ENCODE data around the gene IMPDH2. TPM values are rescaled to one million over a fixed set of nuclear protein-coding genes. Genes with fewer than 3 reads are reported as not detected.

The IMPDH2 gene
- polyA plus RNA-seq (2012; ENCODE audit: low read depth, missing spikeins): 251 TPM

DNA sequence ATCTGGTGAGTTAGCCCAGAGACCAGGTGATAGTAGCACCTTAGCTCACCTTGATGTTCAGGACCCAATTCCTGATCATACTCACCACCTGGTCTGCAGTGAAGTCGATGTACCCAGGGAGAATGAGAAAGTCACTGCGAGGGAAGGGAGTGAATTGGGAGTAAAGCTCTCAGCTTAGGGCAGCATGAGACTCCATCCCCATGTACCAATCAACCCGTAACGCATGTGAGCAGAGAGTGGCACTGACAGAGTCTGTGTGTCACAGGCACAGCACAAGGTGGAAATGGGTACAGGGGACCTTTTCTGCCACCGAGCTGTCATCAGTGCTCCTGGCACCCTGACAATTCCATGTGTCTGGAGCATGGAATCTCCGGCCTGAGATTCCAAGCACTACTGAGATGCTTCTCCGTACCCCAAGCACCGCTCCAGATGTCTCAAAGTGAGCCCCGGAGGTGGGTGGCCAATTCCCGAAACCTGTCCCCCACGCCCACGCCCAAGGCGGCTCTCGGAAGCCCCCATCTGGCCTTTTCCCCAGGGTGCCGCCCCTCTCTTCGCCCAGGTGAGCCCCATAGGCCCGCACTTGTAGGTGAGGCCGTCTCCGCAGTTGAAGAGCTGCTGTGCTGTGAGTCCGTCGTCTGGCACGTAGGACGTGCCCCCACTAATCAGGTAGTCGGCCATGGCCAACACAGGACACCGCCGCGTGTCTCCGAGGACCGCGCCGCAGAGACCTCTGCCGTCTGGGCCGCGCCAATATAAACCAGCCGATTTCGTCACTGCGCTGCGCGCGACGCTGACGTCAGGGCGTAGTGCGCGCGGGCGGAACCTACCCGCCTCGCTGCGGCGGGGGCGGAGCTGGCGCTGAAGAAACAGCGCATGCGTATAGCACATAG lies at the start of gene IMPDH2:
IMPDH2 (minus strand) TSS at position 726 of the 890 bp plus-strand sequence; CDS start at position 678, 48 bp downstream.
- peak; percentile 100 for FAIRE-seq
- peak; percentile 70 for DNase-seq (ENCODE audit: insufficient read length, low spot score)
- peak; percentile 99 for TF ChIP-seq POLR2AphosphoS5 (IDR thresholded peaks at IDR 0.05; ENCODE audit: low read depth, low read length)
- TF ChIP-seq SPI1 (IDR thresholded peaks at IDR 0.05; ENCODE audit: low read depth, low read length): no peak; the same call in 1 of the 2 replicates
- peak; percentile 72; the same call in 1 of the 2 replicates for TF ChIP-seq TAF1 (IDR thresholded peaks at IDR 0.05; ENCODE audit: low read depth, low read length)
- TF ChIP-seq POU2F2 (IDR thresholded peaks at IDR 0.05; ENCODE audit: low read depth, low read length): peak; percentile 93
- TF ChIP-seq PAX5 (IDR thresholded peaks at IDR 0.05; ENCODE audit: insufficient read depth, low read length, severe bottlenecking): peak; percentile 74
- peak; percentile 99 for TF ChIP-seq POLR2A (IDR thresholded peaks at IDR 0.05; ENCODE audit: low read depth, low read length)

DNA sequence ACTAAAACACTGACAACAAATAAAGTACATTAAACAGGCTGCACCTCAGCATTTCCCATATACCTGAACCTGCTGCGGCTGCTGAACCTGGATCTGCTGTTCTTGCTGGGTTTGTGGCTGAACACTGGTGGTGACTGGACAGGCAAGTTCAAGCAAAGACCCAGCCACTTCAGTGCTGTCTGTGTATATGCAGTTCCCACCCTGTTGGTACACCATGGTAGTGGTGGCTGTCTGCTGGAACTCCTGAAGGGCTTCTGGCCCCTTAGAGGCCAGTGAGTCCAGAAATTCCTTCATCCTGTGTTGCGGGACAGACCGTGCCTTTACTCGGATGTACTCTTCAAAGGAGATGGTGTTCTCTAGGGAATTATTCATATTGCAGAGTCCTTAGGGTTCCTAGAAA lies 47.4 kb upstream of the IMPDH2 start:
- DNase-seq (ENCODE audit: insufficient read length, low spot score) (no peak), FAIRE-seq (no peak)
- no peak for TF ChIP-seq SPI1 (IDR thresholded peaks at IDR 0.05; ENCODE audit: low read depth, low read length)
- no peak for TF ChIP-seq POLR2A (IDR thresholded peaks at IDR 0.05; ENCODE audit: low read depth, low read length)
- no peak for TF ChIP-seq POLR2AphosphoS5 (IDR thresholded peaks at IDR 0.05; ENCODE audit: low read depth, low read length)
- TF ChIP-seq POU2F2 (IDR thresholded peaks at IDR 0.05; ENCODE audit: low read depth, low read length): no peak
- TF ChIP-seq TAF1 (IDR thresholded peaks at IDR 0.05; ENCODE audit: low read depth, low read length): no peak
- TF ChIP-seq PAX5 (IDR thresholded peaks at IDR 0.05; ENCODE audit: insufficient read depth, low read length, severe bottlenecking): no peak

DNA sequence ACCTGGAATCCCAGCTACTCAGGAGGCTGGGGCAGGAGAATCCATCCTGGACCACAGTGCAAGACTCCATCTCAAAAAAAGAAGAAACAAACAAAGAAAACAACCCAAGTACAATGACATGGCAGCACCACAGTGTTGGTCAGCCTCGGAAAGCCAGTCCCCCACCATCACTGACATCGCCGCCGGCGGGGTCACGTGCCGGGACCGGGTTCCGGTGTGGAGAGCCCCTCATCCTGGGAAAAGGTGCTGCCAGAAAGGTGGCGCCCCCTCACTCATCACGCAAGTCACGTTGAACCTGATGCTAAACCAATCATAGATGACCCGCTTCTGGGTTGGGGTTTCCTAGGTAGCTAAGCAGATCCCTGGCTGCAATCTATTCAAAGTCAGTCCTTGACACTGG lies 46.9 kb upstream of the IMPDH2 start:
- TF ChIP-seq PAX5 (IDR thresholded peaks at IDR 0.05; ENCODE audit: insufficient read depth, low read length, severe bottlenecking) (no peak), POU2F2 (IDR thresholded peaks at IDR 0.05; ENCODE audit: low read depth, low read length) (no peak), POLR2A (IDR thresholded peaks at IDR 0.05; ENCODE audit: low read depth, low read length) (no peak), POLR2AphosphoS5 (IDR thresholded peaks at IDR 0.05; ENCODE audit: low read depth, low read length) (no peak), SPI1 (IDR thresholded peaks at IDR 0.05; ENCODE audit: low read depth, low read length) (no peak), TAF1 (IDR thresholded peaks at IDR 0.05; ENCODE audit: low read depth, low read length) (no peak)
- DNase-seq (ENCODE audit: insufficient read length, low spot score) (no peak), FAIRE-seq (no peak)

DNA sequence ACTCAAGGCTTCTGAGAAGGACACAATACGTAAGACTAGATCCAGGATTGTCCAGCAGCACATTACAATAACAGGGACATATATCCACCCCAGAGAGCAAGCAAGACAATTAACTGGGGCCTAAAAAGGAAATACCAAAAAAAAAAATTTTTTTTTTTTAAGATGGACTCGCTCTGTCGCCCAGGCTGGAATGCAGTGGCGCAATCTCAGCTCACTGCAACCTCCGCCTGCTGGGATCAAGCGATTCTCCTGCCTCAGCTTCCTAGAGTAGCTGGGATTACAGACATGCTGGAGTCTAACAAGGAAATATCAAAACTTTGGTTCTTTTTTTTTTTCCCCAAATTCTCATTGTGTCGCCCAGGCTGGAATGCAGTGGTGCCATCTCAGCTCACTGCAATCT lies 28.8 kb upstream of the IMPDH2 start:
- FAIRE-seq: no peak

DNA sequence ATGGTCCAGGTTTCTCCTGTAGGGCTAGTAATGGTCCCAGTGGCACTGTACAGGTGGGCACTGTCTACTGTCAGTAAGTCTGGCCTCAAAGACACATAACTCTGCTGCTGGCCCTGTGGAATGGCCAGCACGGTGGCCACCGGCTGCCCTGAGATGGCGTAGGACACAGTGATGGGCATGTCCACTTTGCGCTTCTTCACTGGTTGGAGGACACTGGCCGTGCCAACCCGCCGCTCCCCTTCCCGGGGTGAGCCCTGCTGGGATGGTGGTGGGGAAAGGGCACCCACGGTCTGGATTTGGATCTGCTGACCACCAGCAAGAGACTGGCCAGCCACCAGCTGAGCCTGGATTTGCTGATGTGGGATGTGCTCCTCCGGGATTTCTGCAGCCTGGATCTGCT lies 28.1 kb upstream of the IMPDH2 start:
- FAIRE-seq: no peak
- DNase-seq (ENCODE audit: insufficient read length, low spot score): no peak
- TF ChIP-seq TAF1 (IDR thresholded peaks at IDR 0.05; ENCODE audit: low read depth, low read length) (no peak), POLR2A (IDR thresholded peaks at IDR 0.05; ENCODE audit: low read depth, low read length) (no peak), SPI1 (IDR thresholded peaks at IDR 0.05; ENCODE audit: low read depth, low read length) (no peak), PAX5 (IDR thresholded peaks at IDR 0.05; ENCODE audit: insufficient read depth, low read length, severe bottlenecking) (no peak), POLR2AphosphoS5 (IDR thresholded peaks at IDR 0.05; ENCODE audit: low read depth, low read length) (no peak), POU2F2 (IDR thresholded peaks at IDR 0.05; ENCODE audit: low read depth, low read length) (no peak)

More for the DNA sequence above, 28.8 kb upstream of the IMPDH2 start:
- TF ChIP-seq POLR2A (IDR thresholded peaks at IDR 0.05; ENCODE audit: low read depth, low read length) (no peak), TAF1 (IDR thresholded peaks at IDR 0.05; ENCODE audit: low read depth, low read length) (no peak)
- DNase-seq (ENCODE audit: insufficient read length, low spot score): no peak

DNA sequence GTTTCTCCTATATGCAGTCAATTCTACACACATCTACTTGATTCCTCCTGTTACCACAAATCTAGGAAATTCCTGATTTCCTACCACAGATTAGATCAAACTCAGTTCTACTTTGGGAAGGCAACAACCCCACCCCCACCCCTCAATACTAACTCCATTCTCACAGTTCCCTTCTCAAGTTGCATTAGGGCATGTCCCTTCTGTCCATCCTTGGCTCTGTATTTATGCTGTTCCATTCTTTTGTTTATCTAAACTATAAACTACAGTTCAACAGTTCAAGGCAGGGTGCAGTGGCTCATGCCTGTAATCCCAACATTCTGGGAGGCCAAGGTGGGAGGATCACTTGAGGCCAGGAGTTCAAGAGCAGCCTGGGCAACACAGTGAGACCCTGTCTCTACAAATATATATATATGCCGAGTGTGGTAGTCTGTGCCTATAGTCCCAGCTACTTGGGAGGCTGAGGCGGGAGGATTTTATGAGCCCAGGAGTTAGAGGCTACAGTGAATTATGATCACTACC lies 25.2 kb upstream of the IMPDH2 start:
- FAIRE-seq: no peak
- TF ChIP-seq POLR2AphosphoS5 (IDR thresholded peaks at IDR 0.05; ENCODE audit: low read depth, low read length) (no peak), TAF1 (IDR thresholded peaks at IDR 0.05; ENCODE audit: low read depth, low read length) (no peak), PAX5 (IDR thresholded peaks at IDR 0.05; ENCODE audit: insufficient read depth, low read length, severe bottlenecking) (no peak), SPI1 (IDR thresholded peaks at IDR 0.05; ENCODE audit: low read depth, low read length) (no peak)
- DNase-seq (ENCODE audit: insufficient read length, low spot score): no peak

DNA sequence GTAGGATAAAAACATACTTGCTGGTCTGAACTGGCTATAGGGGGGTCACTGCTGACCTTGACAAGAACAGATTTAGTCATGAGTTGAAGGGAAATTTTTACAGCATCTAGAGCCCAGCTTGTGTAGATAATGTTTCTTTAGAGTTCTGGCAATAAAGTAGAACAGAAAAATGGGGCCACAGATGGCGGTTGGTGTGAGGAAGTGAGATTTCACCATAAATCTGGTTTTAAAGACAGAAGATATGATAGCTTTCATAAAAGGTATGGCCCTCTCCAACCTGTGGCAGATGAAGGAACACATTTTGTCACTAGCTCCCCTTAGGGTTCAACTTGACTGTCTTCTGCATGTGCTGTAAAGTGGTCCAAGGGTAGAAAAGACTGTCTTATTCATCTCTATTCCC lies 24.3 kb upstream of the IMPDH2 start:
- no peak for FAIRE-seq
- no peak for DNase-seq (ENCODE audit: insufficient read length, low spot score)
- TF ChIP-seq SPI1 (IDR thresholded peaks at IDR 0.05; ENCODE audit: low read depth, low read length) (peak; percentile 78), POLR2A (IDR thresholded peaks at IDR 0.05; ENCODE audit: low read depth, low read length) (no peak)

DNA sequence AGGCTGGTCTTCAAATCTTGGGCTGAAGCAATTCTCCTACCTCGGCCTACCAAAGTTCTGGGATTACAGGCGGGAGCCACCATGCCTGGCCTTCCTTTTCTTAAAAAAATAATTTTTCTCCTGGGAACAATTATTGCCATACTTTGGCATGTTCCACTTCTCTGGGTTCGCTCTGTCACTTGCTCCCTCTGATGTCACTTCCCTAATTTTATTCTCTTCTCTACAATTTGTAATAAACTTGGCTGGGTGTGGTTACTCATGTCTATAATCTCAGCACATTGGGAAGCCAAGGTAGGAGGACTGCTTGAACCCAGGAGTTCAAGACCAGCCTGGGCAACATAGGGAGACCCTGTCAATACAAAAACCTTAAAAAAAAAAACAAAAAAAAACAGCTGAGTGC lies 6.1 kb upstream of the IMPDH2 start:
- no peak for TF ChIP-seq POLR2AphosphoS5 (IDR thresholded peaks at IDR 0.05; ENCODE audit: low read depth, low read length)
- TF ChIP-seq TAF1 (IDR thresholded peaks at IDR 0.05; ENCODE audit: low read depth, low read length): no peak
- DNase-seq (ENCODE audit: insufficient read length, low spot score): no peak
- FAIRE-seq: no peak

DNA sequence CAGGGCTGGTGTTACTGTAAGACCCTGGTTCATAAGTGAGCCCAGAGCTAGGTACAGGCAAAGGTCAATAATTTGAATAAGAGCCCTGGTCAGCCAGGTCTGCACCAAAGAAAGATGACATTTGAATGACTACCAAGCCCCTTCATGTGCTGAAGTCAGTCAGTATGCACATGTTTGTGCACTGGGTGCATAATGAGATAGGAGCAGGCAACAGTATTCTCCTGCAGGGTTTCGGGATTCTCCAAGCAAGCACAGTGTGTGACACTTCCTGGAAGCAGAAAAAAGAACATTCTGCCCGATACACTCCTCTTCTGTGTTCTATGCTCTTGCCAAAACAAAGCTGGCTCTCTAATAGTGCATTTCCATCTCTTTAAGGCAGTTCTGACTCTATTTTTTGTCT lies 5.5 kb upstream of the IMPDH2 start:
- no peak for TF ChIP-seq POU2F2 (IDR thresholded peaks at IDR 0.05; ENCODE audit: low read depth, low read length)
- TF ChIP-seq POLR2AphosphoS5 (IDR thresholded peaks at IDR 0.05; ENCODE audit: low read depth, low read length): no peak
- no peak for TF ChIP-seq SPI1 (IDR thresholded peaks at IDR 0.05; ENCODE audit: low read depth, low read length)
- TF ChIP-seq TAF1 (IDR thresholded peaks at IDR 0.05; ENCODE audit: low read depth, low read length): no peak
- no peak for TF ChIP-seq POLR2A (IDR thresholded peaks at IDR 0.05; ENCODE audit: low read depth, low read length)
- TF ChIP-seq PAX5 (IDR thresholded peaks at IDR 0.05; ENCODE audit: insufficient read depth, low read length, severe bottlenecking): no peak
- DNase-seq (ENCODE audit: insufficient read length, low spot score) (no peak), FAIRE-seq (no peak)

All from GM12891 (cell line).